ENCODE results near the gene CPLX3. TPM values are rescaled to one million over a fixed set of nuclear protein-coding genes. Genes with fewer than 3 reads are reported as not detected.

The CPLX3 gene
- total RNA-seq, 1 experiment from 2014 or later: not detected

DNA sequence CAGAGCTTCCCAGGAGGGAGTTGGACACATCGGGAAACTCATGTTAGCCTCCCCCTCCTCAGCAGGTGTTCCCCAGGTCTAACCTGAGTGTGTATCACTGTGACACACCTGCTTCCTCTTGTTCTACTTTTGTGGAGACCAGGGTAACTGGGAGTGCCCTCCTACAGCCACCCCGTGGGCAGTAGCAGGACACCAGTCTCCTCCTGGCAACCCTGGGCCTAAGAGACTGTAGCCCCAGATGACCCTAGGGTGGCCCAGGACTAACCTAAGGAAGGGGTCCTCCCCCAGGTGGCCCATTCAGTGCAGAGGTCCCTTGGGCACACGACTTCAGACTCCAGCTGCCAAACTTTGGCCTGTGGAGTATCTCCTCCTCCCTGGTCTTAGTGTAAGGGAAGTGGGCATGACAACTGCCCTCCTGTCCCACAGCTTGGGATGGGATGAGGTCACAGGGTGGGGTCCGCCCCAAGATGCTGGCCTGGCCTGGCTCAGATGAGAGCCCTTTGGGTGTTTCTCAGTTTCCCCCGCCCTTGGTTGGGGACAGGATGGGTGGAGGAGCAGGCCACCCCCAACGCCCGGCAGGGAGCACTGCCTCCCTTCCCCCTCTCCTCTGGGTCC lies 39.8 kb upstream of the CPLX3 start:
- DNase-seq (ENCODE audit: low read depth): no peak
- in situ Hi-C loops (cut with HindIII; ENCODE audit: low pct_unique_long_range_greater_than_20kb, low sequenced_read_pairs): no loop called here

DNA sequence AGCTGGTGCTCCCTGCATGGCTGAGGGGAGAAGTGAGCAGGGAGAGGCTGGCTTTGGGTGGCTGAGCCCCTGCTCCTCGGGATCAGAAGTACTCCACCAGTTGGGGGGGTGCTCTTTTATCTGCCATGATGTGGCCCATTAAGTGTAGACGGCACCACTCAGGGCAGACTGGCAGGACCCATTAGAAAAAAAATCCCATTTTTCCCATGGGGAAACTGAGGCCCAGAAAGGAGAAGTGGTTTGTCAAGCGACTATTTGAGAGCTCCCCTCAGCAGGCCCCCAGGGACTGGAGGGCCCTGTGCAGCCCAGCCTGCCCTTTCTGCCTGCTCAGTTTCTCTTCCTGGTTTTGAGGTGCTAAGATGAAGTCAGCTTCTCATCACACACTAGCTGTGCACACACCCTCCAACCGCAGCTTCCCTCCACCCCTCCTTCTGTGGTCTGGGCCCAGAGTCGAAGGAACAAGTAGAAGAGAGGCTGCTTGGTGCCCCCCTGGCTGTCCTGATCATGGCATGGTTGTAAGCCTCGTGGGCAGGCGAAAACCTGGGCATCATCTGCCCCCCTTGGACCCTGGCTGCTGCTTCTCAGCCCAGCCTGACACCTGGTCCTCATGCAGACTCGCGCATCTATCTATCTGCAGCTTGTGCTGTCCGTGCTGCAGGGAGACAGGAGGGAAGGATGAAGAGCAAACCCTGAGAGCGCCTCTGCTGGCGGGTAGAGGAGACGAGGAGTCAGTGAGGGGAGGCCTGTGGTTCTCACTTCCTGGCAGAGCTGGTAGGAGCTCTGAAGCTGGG lies 39.0 kb upstream of the CPLX3 start:
- in situ Hi-C loops (cut with HindIII; ENCODE audit: low pct_unique_long_range_greater_than_20kb, low sequenced_read_pairs): no loop called here
- no peak for DNase-seq (ENCODE audit: low read depth)

DNA sequence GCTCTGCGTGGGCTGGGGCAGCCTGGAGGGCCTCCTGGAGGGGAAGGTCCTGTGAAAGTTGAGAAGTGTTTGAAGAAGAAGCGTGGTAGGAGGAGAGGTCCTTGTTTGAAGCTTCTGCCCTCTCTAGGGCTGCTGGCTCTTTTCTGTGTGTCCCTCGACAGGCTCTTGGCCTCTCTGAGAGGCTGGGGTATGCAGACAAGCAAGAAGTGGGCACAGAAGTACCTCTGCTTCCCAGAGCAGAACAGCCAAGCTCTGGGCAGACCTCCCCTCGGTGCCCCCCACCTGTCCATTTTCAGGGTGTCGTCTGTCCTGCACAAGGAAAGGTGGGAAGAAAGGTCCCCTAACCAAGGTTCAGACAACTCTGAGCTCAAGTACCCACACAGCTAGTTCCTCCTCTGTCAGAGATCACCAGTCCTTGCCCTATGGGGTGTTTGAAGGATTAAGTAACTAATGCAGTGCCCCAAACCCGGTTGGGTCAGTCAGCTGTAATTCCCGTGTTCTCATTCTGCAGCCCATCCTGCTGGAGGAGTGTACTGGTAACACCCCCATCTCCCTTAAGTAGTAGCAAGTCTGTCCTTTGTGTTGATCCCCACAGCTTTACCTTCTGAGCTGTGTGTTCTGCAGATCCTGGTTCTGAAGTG lies 38.3 kb upstream of the CPLX3 start:
- in situ Hi-C loops (cut with HindIII; ENCODE audit: low pct_unique_long_range_greater_than_20kb, low sequenced_read_pairs): no loop called here
- DNase-seq (ENCODE audit: low read depth): no peak

DNA sequence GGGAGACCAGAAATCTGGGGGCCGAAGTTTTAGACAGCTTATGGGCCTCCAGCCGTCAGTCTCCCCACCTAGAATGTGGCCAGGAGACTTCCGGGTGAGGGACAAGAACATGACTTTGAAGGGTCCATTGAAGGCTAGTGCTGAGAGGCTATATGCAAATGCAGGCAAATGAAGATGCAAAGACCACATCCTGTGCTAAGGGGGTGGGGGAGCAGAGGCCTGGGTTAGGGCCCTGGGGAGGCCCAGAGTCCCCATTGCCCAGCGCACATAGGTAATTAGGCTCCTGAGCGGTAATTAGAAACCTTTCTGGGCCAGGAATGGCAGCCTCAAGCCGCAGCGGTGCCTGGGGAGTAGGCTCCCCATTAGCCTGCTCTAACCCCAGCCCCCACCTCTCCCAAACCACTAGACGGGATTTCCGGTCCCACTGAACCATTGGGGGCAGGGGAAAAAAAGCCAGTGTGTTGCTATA lies 37.7 kb upstream of the CPLX3 start:
- DNase-seq (ENCODE audit: low read depth): no peak
- in situ Hi-C loops (cut with HindIII; ENCODE audit: low pct_unique_long_range_greater_than_20kb, low sequenced_read_pairs): no loop called here

DNA sequence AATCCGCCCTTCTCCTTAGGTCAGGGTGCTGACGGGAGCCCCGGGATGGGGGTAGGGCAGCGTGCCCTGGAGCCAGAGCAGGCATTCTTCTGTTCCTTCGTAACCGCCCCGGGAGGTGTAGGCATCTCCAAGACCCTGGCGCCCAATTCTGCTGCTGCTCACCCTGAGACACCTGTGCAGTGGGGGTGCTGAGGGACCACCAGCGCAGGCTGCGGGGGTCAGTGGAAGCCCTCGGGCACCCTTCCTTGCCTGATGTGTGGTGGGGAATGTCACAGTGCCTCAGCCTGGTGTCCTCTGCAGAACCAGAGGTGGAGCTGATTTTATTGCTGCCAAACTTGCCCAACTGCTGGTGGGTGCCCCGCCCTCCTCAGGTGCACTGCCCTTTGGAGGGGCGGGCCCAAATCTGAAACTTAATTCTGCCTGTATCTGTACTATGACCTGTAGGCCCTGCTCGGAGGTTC lies 37.2 kb upstream of the CPLX3 start:
- in situ Hi-C loops (cut with HindIII; ENCODE audit: low pct_unique_long_range_greater_than_20kb, low sequenced_read_pairs): no loop called here
- no peak for DNase-seq (ENCODE audit: low read depth)

DNA sequence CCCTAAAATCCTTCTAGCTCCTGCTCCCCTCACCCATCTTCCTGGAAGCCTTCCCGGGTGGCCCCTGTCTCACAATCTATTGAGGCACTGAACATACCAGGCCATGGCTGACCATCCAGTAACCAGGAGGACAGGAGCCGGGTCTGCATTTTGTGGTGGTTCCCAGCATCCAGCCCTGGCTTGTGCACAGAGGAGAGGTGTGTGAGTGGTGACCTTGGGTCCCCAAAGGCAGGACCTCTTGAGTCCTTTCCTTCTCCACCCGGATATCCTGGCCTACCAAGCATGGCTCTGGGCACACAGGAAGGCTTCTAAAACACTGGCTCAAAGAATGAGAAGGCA lies 36.7 kb upstream of the CPLX3 start:
- DNase-seq (ENCODE audit: low read depth): no peak
- in situ Hi-C loops (cut with HindIII; ENCODE audit: low pct_unique_long_range_greater_than_20kb, low sequenced_read_pairs): no loop called here

DNA sequence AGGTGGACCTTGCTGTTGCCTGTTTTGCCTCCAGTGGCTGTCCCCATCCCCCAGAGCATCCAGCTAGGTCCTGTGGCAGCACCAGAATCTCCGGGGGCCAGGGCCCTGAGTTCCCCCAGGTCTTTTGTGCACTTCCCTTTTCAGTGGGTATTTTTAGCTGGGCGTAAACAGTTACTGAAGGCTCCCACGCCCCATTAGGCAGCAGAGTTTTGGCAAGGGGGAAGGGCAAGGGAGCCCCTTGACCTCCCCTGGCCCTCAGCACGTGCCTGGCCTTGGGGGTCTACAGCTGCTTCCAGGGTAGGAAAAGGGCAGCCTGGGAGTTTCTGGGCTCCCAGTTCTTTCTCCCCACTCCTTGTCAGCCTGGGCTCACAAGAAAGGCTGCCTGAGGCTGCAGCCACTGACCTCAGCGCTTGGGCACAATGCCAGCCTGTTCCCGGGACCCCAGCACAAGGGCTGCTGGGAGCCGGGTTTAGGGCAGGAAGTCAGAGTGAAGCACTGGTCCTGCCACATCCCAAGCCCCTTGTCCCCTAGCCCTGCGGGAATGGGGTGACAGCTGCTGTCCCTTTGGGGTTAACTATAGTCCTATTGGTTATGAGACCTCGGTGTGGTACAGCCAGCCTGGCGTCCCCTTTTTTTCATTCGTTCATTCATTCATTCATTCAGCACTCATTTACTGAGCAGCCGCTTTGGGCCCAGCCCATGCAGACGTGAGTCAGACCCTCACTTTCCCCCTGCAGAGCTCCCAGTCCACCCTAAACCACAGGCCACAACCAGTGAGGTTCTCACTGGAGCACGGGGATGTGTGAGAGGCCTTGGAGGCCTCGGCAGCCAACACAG lies 36.1 kb upstream of the CPLX3 start:
- no peak for DNase-seq (ENCODE audit: low read depth)
- in situ Hi-C loops (cut with HindIII; ENCODE audit: low pct_unique_long_range_greater_than_20kb, low sequenced_read_pairs): no loop called here

DNA sequence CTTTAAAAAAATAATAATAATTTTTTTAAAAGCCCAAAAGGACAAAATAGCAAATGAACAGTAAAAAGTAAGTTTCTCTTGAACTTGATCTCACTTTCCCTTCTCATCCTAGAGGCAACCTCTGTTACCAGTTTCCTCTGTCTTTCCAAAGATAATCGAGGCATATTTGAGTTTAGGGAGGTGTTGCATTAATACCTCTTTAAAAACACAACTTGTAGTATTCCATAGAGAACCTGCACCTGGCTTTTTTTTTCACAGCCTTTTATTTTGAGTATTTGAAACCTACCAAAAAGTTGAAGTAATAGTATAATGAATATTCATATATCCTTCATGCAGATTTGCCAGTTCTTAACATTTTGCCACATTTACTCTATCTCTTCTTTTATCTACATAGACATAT lies 35.4 kb upstream of the CPLX3 start:
- DNase-seq (ENCODE audit: low read depth): no peak
- in situ Hi-C loops (cut with HindIII; ENCODE audit: low pct_unique_long_range_greater_than_20kb, low sequenced_read_pairs): no loop called here

DNA sequence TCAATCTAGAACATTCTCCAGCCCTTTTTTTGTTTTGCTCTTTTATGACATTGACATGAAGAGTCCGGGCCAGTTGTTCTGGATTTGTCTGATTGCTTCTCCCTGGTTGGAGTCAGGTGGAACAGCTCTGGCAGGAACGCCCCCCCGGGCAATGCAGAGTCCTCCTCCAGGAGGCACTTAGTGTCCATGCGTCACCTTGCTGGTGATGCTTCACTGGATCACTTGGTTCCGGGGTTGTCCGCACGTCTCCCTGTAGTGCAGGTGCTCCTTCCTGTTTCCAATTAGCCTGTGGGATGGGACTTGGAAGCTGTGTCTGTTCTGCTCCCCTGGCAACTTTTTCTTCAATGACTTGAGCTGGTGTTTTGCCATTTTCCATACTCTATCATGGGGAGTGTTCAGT lies 34.8 kb upstream of the CPLX3 start:
- in situ Hi-C loops (cut with HindIII; ENCODE audit: low pct_unique_long_range_greater_than_20kb, low sequenced_read_pairs): no loop called here
- DNase-seq (ENCODE audit: low read depth): no peak

DNA sequence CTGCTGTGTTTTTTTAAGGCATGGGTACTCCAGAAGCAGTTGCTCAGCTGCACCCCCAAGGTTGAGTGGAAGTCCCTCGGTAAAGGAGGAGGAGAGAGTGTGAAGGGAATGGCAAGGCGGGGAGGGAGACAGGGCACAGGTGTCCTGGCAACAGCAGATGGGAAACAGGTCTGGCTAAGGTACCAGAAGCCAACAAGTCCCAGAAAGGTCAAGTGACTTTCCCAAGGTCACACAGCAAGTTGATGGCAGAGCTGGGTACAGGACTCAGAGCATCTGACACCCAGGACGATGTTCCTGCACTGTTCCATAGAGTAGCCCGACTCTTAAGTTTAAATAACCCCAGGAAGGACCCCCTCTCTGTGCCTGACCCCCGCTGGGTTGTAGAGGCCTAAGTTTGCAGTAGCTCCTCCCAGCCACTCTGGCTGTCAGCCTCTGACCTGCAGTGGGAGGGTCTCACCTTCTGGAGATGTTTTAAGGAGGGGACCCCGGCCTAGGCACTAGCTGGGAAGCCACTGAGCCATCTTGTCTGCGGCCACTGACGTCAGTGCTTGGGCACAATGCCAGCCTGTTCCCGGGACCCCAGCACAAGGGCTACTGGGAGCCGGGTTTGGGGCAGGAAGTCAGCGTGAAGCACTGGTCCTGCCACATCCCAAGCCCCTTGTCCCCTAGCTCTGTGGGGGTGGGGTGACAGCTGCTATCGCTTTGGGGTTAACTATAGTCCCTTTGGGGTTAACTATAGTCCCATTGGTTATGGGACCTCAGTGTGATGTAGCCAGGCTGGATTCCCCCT lies 34.0 kb upstream of the CPLX3 start:
- no peak for DNase-seq (ENCODE audit: low read depth)

DNA sequence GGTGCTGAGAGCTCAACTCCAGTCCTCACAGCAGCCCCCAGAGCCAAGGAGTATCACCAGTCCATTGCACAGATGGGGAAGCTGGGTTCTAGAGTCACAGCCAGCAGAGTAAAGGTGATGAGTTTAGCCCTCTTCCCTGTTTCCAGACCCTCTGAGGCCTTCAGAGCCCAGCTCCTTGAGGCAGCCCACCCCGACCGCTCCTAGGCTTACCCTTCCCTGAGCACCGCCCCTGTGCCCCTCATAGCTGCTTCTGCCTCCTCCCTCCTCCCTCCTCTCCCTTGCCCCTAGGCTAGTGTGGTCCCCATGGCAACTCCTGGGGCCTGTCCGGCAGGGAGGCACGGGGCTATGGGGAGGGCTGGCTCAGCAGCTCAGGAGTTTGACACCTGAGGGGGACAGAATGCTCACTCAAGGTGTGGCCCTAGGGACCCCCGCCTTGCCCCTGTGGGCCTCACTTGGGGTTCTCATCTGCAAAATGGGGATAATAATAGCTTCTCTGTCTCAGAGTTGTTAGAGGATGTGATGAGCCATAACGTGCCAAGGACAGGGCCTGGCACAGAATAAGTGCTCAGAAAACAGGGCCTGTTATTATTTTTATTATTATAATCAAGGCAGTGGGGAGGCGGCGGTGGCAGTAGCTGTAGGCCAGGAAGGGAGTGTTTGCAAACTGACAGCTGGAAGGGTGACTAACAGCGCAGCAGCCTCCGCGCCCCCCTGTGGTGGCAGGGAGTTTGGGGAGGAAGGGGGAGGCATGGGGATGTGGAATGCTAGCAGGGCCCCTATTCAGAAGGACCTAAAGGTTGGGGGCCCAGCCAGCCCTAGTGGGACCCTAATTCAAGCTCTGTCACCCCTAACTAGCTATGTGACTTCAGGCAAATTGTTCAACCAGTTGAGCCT lies 33.0 kb upstream of the CPLX3 start:
- DNase-seq (ENCODE audit: low read depth): no peak
- in situ Hi-C loops (cut with HindIII; ENCODE audit: low pct_unique_long_range_greater_than_20kb, low sequenced_read_pairs): no loop called here

More for the DNA sequence above, 34.0 kb upstream of the CPLX3 start:
- in situ Hi-C loops (cut with HindIII; ENCODE audit: low pct_unique_long_range_greater_than_20kb, low sequenced_read_pairs): no loop called here

DNA sequence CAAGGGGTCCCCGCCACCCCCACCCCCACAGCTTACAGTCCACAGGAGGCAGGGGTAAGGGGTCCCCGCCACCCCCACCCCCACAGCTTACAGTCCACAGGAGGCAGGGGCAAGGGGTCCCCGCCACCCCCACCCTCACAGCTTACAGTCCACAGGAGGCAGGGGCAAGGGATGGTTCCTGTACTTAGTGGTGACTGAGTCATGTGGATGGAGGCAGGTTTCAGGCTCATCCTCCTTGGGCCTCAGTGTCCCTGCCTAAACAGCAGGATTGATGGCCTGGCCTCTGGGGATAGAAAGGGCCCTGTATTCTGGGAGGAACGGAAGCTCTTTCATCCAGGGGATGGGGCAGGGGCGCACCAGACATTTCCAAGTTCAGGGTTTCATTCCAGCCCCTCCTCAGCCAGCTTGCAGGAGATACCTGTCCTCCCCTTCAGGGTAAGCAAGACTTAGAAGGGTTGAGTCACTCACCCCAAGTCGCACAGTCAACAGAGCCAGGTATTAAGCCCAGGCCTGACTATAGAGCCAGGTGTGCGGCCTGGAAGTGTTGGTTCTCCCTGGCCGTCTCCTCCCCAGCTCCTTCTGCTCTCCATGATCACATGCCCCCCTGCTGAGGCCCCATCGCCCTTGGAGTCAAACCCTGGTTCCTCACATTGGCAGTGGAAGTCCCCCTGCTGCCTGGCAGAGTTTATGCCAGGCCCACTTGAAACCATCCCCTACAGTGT lies 32.0 kb upstream of the CPLX3 start:
- in situ Hi-C loops (cut with HindIII; ENCODE audit: low pct_unique_long_range_greater_than_20kb, low sequenced_read_pairs): no loop called here
- no peak for DNase-seq (ENCODE audit: low read depth)

DNA sequence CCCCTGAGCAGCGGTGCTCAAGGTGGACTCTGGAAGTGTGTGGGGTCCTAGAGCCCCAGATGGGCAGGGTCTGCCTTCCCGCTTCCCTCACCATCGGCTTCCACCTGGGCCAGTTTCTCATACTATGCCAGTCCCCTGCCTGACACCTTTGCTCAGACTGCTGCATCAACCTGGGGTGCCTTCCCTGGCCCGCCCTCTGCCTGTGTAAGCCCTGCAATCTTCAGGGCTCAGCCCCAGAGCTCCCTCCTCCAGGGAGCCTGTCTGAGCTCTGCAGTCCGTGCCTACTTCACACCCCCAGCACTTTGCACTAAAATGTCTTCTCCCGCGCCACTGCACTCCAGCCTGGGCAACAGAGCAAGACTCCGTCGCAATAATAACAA lies 31.5 kb upstream of the CPLX3 start:
- in situ Hi-C loops (cut with HindIII; ENCODE audit: low pct_unique_long_range_greater_than_20kb, low sequenced_read_pairs): no loop called here
- DNase-seq (ENCODE audit: low read depth): no peak

DNA sequence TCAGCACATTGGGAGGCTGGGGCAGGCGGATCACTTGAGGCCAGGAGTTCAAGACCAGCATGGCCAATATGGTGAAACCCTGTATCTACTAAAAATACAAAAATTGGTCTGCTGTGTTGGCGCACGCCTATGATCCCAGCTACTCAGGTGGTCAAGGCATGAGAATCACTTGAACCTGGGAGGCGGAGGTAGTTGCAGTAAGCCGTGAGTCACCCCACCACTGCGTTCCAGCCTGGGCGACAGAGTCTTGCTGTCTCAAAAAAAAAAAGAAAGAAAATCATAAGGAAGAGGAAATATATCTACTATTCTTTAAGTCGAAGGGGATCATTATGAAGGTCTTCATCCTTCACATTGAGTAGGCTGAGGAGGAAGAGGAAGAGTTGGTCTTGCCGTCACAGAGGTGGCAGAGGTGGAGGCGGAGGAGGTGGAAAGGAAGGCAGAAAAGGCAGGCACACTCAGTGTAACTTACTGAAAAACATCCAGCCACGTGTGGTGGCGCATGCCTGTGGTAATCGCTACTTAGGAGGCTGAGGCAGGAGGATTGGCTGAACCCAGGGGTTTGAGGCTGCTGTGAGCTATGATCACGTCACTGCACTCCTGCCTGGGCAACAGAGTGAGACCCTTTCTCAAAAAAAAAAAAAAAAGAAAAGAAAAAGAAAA lies 30.3 kb upstream of the CPLX3 start:
- no peak for DNase-seq (ENCODE audit: low read depth)
- in situ Hi-C loops (cut with HindIII; ENCODE audit: low pct_unique_long_range_greater_than_20kb, low sequenced_read_pairs): no loop called here

DNA sequence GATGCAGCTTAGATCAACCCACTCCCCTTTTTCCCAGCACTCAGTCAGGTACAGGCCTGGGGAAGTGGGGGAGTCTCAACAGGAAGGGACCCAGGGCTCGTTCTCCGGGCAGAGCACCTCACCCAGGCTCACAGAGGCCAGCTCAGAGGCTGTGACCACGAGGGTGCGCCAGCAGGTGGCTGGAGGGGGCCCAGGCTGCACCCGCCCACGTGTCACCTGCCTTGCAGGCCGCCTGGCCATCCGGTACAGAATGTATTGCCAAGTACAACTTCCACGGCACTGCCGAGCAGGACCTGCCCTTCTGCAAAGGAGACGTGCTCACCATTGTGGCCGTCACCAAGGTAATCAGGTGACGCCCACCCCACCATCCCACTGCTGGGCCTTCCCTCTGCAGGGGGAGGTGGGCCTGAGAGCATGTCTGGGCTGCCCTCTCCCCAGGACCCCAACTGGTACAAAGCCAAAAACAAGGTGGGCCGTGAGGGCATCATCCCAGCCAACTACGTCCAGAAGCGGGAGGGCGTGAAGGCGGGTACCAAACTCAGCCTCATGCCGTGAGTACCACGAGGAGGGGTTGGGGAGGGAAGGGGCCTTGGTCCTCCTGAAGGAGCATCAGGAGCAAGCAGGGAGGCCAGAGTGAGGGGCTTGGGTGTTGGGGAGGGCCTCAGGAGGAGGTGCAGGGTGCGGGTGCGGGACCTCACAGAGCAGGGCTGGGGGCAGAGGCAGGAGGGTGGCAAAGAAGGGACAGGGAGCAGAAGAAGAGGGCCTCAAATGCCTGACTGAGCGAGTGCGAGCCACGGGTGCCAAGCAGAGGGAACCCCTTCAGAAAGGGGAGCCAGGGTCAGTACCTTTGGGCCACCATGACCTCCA lies 27.8 kb upstream of the CPLX3 start:
- in situ Hi-C loops (cut with HindIII; ENCODE audit: low pct_unique_long_range_greater_than_20kb, low sequenced_read_pairs): no loop called here
- no peak for DNase-seq (ENCODE audit: low read depth)

Data from Caki2 (cell line).